ENCODE measurements around the gene ERBB4.

DNA sequence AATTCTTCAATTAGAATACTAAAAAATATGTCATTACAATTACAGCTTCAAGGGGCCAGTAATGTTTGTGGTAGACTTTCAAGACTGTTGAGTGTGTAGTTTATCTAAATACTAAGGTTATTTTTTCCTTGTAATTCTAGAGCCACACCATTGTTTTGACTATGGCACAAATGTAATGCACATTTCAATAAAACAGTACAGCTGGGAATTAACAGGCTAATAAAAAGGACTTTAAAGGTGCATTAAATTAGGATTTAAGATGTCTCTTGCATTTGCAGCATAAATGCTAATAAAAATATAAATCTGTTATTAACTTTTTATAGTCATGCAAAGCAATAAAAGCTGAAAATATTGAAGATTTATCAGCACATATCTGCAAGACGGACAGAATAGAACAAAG, 344.8 kb downstream of the ERBB4 start:
- TF ChIP-seq CTCF (IDR thresholded peaks at IDR 0.05) (no peak), POLR2A (IDR thresholded peaks at IDR 0.05) (no peak)
